HG02571 (cell line): ENCODE measurements around the gene B3GNT2.
"Not testable (repeated sequence)": the region's sequence is repeated elsewhere in the genome, so short reads cannot be mapped to it uniquely, and the experiment has no call there.

Experiments
- ATAC-seq: cut with Tn5 transposase; IDR thresholded peaks from one replicate; pipeline ENCODE4 v1.9.1; 2021; ENCODE audit warnings: mild to moderate bottlenecking, moderate library complexity; ENCODE audit not compliant: unreplicated experiment

B3GNT2 gene

DNA sequence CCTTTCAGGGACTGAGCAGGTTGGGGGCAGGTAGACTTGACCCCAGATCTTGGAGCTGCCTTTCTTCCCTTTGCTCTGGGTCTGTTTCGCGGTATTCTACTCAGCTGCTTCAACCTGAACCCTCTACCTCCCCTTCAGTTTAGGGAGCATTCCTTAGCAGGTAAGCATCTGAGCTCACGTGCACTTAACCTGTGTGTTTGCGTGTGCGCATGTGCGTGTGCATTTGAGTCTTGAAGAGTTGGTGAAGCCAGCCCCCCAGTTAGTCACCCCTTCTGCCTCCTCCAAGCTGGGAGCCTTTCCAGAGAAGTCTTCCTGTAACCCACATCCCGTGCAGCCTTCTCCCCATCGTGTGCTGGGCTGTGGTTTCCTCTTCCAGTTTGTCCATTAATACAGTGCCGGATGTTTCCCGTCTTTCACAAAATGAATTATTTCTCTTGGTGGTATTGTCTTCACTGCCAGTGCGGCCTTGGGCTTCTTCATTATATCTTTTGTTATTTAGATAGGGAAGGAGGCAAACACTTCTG is 33.2 kb downstream of the B3GNT2 start:
- ATAC-seq, result no peak

DNA sequence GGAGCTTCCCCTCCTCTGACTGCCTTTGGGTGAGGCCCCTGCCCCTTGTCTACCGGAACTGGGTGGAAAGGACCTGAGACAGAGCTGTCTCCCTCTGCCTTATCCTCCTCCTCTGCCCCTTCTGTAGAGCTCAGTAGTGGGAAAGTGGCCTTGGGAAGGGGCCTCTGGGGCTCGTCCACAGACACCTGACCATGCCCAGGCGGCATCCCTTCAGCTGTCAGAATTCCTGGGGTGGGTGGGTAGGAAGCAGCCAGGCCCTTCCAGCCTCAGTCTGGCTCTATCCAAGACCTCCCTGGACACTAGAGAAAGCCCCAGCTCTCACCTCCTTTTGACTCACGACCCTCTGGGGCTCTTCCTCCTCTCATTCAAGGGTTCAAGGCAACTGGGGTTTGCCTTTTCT is 35.6 kb downstream of the B3GNT2 start:
- ATAC-seq, result no peak

DNA sequence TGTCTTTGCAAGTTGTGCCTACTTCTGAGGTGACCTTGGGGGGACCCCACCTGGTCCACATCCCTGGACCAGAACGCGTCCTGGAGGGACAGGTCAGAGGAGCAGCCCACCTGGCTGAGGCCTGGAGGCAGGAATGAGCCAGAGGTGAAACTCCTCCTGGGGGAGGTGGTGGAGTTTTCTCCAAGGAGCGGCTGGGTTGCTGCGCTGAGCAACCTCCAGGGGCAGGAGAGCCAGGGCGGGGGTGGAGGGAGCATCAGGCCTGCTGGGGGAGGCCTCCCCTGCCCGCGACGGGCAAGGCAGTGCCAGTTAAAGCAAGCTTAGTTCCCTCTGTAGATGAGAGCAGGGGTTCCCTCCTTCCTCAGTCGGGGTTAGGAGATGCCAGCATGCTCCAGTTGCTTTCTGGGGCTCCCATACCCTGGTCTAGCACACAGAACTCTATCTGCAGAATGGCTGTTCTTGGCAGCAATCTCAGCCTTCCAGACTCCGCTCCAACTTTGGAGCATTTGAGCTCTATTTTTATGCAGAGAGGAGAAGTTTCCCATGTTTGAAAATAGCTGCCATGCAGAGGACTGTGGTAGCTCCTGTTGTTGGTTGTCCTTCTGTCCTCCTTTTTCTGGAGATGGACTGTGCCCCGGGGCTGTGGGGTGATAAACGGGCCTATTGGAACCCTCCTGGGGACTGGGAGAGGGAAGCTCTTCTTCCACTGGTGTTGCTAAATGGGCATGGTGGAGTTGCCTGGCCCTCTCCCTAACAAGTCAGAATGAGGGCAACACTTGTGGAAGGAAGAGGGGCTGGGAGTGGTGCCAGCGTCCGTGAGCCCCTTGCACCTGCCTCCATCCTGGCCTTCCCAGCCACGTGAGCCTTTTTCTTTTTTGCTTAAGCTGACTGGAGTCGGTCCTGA is 39.1 kb downstream of the B3GNT2 start:
- no peak for ATAC-seq

DNA sequence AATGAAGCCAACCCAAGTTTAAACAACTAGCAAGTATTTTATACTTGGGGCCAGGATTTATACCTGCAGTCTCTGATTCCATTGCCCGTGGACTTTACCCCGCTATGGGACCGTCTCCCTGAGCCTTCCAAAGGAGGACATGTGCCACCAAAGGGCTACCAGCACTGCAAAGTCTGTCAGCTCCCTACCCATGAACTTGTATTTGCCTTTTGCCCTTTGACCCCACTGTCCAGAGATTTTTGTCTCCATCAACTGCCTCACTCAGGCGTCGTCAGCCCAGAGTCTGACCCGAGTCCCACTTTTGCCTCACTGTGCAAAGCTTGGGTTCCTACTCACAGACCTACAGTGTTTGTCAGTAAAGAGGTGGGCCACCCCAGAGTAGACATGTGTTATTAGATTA is 40.6 kb downstream of the B3GNT2 start:
- no peak for ATAC-seq

DNA sequence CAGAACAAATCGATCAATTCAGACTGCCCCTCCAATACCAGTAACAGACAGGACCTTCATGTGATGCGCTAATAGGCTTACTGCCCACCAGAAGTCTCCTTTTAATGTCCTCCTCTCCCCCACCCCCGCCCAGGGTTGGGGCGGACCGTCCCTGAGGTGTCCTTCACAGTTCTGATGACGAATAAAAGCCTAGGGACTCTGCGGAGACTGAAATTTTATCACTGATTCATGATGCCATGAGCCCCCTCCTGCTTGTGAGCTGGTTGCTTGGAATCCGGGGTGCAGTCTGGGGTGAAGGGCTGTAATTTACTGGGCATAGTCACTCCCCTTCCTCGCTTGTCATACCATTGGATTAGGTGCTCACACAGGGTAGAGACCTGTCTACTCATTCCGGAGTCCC is 42.3 kb downstream of the B3GNT2 start:
- ATAC-seq, result no peak

DNA sequence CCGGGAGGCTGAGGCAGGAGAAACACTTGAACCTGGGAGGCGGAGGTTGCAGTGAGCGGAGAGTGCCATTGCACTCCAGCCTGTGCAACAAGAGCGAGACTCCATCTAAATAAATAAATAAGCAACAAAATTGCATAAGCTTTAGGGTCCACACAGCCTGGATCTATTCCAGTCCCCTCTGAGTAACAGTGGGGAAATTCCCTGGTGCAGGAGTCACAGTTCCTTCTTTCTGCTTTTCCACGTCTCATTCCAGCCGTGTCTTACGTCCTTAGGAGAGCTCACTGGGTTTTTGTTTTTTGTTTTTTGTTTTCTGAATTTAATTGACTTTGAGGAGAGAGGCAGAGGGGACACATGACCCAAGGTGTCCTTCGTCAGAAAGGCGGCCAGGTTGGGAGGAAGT is 44.6 kb downstream of the B3GNT2 start:
- ATAC-seq, result no peak

DNA sequence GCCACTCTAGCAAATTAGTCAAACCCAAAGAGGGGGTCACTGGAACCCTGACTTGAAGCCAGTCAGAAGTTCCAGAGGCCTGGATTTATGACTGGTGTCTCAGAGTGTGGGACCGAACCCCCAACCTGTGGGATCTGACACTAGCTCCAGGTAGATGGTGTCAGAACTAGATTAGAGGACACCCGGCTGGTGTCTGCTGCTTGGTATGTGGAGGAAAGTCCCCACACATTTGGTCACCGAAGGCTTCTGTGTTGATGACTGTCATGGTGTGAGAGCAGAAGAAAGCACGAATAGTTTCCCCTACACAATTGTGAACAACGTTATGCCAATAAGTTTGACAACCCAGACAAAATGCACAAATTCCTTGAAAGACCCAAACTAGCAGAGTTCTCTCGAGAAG is 48.1 kb downstream of the B3GNT2 start:
- ATAC-seq, result no peak

DNA sequence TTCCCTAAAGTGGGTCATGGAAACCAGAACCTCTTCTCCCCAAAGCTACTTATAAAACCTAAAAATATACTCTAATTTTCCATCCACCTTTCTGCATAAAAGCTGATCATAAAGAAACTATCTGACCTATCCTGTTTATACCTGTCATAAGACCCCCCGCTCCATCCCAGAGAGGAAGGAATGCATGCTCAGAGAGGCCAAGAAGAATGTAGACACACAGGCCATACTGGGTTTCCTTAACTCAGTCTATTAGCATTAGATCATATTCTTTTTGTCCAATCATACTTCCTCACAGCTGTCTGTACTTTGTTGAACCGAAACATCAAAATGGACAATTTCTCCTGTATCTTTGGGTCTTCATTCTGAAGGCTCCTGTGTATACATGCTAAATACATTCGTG is 52.3 kb downstream of the B3GNT2 start:
- ATAC-seq, result no peak

DNA sequence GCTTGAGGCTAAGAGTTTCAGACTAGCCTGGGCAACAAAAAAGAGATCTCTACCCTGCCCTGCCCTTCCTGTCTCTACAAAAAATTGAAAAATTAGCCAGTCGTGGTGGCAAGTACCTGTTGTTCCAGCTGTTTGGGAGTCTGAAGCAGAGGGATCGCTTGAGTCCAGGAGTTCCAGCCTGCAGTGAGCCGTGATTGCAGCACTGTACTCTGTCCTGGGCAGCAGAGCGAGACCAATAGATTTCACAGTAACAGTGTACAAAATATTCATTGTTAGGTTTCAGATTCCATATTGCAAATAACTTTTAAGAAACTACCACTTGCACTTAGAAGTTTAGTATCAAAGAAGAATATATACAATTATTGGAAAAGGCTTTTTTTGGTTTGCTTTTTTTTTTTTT is 54.3 kb downstream of the B3GNT2 start:
- ATAC-seq, result no peak

DNA sequence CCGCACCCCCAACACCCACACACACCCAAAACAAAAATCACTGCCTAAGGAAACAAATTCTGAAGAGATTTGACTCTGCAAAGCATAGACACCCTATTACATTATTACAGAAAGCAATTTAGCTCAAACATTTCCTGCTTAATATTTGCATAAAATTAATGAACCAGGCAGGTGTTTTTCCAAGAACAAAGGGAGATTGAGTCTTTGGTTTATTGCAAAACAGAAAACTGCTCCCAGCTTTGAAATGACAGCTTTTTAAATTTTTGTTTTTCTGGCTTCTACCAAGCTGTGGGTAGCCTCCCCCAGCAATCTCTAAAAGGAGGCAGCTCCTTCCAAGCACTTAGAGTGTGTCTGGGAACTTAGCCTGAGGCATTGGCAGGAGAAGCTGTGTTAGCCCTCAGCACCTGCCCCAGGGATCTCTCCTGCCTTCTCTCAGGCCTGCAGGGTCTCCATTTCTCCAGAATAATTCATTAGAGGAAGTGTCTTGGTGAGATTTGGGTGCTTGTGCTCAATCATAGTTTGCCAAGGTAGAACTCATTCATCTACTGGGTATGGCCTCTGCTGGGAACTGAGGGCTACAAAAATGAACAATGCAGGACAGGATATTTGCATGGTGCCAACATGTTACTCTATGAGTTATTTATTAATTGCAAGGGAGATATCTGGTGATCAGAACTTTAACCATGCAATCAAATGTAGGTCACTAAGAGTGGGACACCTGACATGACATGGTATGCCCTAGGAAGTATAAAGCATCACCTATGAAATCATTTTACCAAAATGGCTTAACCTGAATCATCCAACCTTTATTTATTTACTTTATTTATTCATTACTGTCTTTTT is 58.7 kb downstream of the B3GNT2 start:
- ATAC-seq, result no peak

DNA sequence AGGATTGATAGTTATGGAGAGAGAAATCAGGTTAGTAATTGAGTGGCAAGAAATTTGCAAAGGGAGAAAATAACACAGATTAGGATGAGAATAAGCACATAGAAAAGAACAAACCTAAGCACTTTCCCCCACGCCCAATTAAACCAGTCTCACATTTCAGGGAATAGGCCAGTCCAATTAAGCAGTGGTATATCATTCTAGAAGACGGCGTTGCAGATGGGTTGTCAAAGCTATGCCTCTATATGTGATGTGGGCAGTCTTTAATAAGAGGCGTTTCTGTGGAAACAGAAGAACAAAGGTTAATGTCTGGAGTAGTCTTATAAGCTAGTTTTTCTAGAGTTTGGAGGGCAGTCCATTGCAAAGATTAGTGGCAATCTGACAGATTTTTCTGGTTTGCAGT is 61.6 kb downstream of the B3GNT2 start:
- ATAC-seq, result no peak

DNA sequence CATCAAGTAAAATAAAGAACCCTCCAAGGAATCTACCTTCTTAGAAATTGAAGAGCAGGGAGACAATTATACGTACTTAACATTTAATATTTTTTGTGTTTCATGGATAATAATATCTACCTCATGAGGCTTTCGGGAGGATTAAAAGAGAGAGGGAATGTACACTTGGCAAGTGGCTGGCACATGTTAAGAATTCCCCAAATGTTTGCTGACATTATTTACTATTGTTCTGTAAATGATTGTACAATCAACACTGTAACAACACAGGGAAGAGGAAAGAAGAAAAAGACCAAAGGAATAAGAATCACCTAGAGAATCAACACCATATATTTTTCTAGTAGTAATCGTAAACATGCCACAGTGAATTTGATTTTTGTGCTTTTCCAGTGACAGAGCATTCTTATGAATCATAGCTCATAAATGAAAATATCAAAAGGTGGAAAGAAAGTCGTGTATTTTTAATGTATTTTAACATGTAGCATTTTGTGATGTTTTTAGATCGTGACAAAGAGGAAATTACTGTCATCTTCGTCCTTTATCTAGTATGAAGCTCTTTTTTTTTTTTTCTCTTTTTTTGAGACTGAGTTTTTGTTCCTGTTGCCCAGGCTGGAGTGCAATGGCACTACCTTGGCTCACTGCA is 67.3 kb downstream of the B3GNT2 start:
- no peak for ATAC-seq

DNA sequence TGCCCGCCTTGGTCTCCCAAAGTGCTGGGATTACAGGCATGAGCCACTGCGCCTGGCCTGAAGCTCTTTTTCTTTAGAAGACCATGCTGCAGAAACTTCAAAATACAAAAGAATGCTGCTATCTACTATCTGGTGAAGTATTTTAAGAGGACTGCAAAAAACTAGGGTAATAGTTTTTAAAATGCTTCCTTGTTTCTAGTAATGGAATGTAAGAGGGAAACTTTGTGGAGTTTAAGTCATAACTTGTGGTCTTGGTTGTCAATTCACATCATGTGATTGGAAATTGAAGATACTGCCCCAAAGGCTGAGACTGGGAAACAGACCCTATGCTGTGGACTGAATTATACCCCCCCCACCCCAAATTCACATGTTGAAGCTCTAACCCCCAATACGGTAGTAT is 68.3 kb downstream of the B3GNT2 start:
- ATAC-seq, result no peak

DNA sequence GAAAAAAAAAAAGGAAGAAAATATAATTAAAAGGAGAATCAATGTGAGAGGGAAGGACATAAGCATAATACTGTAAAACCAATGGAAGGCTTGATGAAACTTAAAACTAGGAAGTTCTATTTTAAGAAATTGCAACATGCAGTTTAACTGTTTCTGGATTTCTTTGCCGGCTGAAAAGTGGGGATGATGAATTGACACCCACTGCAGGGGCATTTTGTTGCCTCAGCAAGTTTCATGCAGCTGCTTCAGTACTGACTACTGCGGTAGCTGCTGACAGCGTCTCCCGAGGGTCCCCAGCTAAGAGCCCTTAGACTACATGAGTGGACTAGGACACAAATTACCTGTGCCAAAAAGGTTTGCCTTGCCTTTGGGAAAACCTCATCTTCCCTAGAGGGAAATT is 69.2 kb downstream of the B3GNT2 start:
- no peak for ATAC-seq

DNA sequence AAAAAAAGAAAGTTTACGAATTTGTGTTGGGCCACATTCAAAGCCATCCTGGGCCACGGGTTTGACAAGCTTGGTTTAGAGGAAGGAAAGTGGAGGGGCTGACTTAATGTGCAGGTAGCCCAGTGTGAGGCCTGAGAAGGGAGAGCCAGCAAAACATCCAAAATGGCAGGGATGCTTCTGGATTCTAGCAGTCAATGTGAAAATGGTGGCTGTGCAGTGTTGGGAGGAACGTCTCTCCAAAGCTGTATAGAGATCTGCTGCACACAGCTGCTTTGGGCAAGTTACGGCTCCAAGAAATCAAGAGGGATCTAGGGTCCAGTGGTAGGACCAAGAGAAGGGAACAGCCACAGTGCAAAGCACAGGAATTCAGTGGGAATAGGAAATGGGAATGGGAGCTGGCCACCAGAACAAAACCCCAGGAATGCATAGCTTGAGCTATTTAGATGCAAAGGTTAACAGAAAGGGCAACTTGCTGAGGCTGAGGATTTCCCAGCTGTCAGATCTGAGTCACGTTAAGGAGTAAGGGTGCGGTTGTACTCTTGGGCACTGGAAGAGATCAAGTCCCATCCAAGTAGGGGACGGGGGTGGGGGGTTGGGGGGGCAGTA is 70.6 kb downstream of the B3GNT2 start:
- no peak for ATAC-seq

DNA sequence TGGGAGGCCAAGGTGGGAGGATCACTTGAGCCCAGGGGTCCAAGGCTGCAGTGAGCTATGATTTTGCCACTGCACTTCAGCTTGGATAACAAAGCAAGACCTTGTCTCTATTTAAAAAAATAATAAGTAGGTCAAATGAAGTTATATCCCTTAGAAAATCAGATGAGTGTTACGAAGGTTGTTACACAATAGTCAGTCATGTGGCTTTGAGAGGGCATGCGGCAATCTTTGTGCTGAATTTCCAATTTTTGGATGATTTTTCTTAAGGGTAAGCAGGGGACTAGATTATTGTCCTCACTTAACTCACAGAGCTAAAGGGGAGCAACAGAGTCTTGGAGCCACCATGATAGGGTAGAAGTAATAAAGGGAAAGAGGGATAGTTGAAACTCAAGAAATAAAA is 71.8 kb downstream of the B3GNT2 start:
- no peak for ATAC-seq

DNA sequence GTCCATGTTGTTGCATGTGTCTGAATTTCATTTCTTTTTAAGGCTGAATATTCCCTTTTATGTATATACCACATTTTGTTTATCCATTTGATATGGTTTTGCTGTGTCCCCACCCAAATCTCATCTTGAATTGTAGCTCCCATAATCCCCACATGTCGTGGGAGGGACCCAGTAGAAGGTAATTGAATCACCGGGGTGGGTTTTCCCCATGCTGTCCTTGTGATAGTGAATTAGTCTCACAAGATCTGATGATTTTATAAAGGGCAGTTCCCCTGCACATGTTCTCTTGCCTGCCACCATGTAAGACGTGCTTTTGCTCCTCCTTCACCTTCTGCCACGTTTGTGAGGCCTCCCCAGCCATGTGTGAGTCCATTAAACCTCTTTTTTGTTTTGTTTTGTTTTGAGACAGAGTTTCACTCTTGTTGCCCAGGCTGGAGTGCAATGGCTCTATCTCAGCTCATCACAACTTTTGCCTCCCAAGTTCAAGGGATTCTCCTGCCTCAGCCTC is 72.8 kb downstream of the B3GNT2 start:
- not testable (repeated sequence) for ATAC-seq

DNA sequence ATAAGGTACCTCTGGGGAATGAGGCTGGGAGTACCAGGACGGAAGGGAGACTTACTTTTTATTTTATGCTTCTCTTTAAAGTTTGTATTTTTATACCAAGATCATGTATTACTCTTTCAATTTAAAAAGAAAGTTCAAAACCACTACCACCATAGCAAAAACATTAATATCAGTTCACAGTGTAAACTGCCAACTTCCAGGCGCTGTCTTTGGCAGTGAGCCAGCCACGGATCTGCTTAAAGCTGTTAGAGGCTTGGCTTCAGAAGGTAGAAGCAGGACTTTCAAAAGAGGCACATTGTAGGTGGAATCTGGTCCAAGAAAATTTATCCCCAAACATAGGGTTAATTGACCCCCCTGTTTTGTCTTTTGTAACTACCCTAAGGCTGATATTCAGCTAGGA is 74.8 kb downstream of the B3GNT2 start:
- ATAC-seq, result no peak
